Memory B cell (primary cell): ENCODE measurements around the gene PAQR6.

ENCODE experiments used
- ATAC-seq: fragments of 150-1000 bp; cut with Tn5 transposase; 2 replicates; pipeline ENCODE4 v1.10.0; 2021; ENCODE audit warnings: low read depth, mild to moderate bottlenecking, moderate library complexity
- DNase-seq, 2 donors: peaks; one replicate each; pipeline ENCODE4 v3.0.0; 2022; ENCODE audit warnings: low spot score in 2 of 2
- H3K27ac Mint-ChIP-seq: one replicate; pipeline ENCODE4 v1.8.0; 2022; ENCODE audit warnings: mild to moderate bottlenecking, moderate library complexity, mixed read lengths
- H3K27me3 Mint-ChIP-seq: one replicate; pipeline ENCODE4 v1.8.0; 2022; ENCODE audit warnings: mixed read lengths
- H3K36me3 Mint-ChIP-seq: one replicate; pipeline ENCODE4 v1.8.0; 2022; ENCODE audit warnings: mild to moderate bottlenecking, mixed read lengths
- H3K4me1 Mint-ChIP-seq: one replicate; pipeline ENCODE4 v1.8.0; 2022; ENCODE audit warnings: mixed read lengths
- H3K4me3 Mint-ChIP-seq: one replicate; pipeline ENCODE4 v1.8.0; 2022; ENCODE audit warnings: mild to moderate bottlenecking, moderate library complexity, mixed read lengths
- H3K9me3 Mint-ChIP-seq: one replicate; pipeline ENCODE4 v1.8.0; 2022; ENCODE audit warnings: mixed read lengths

PAQR6 gene, protein sequence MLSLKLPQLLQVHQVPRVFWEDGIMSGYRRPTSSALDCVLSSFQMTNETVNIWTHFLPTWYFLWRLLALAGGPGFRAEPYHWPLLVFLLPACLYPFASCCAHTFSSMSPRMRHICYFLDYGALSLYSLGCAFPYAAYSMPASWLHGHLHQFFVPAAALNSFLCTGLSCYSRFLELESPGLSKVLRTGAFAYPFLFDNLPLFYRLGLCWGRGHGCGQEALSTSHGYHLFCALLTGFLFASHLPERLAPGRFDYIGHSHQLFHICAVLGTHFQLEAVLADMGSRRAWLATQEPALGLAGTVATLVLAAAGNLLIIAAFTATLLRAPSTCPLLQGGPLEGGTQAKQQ

GRCh38 chr1:156247460-156248322 lies at the start of gene PAQR6:
Gene PAQR6, minus strand, starts transcription at chr1:156248056. Its CDS starts 1,325 bp downstream, at chr1:156246731.
- ATAC-seq (no peak), DNase-seq (no peak)
- no peak within 1 kb of the TSS for H3K27ac Mint-ChIP-seq
- H3K4me1 Mint-ChIP-seq: peaks cover 17% of the 10 kb centered on the region
- no peak within 1 kb of the TSS for H3K4me3 Mint-ChIP-seq
- H3K27me3 Mint-ChIP-seq: peaks cover 5% of the 10 kb centered on the region
- H3K36me3 Mint-ChIP-seq: peaks cover 8% of the 10 kb centered on the region
- no peaks in the 10 kb centered on the region for H3K9me3 Mint-ChIP-seq

DNA sequence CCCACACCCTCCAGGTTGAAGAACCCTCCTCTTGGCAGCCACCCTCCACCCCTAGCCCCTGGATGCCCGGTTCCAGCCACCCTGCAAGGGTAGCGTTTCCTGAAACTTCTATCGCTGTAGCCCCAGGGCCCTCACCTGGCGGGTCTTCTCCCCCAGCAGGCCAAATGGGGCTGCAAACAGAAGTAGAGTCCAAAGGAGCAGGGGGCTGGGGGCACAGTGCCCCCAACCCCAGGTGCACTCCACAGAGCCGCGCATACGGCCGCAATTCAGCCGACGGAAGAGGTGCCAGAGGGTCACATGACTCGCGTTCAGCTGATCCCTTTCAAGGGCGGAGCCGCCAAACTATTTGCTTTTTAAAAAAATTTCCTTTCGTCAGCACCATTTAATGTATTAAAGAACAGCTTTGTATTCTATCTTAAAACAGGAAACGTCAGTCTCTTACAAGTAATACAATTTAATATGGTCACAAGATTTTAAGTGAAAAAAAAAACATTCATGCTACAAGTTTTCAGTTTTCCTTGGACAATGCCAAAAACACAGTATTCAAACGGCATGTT lies 47.6 kb upstream of the PAQR6 start, which contains the start of gene GLMP:
Gene GLMP (minus strand): TSS at position 289 of the 557 bp plus-strand sequence. CDS start 34 bp downstream, at position 255.
- Mint-ChIP-seq H3K27me3 (no peaks in the 10 kb centered on the region), H3K9me3 (no peaks in the 10 kb centered on the region), H3K4me3 (peak within 1 kb of the TSS; percentile 85), H3K36me3 (no peaks in the 10 kb centered on the region), H3K4me1 (peaks cover 13% of the 10 kb centered on the region), H3K27ac (no peak within 1 kb of the TSS)
- DNase-seq (no peak), ATAC-seq (peak; percentile 85)

GRCh38 chr1:156293895-156294294 lies 46.0 kb upstream of the PAQR6 start:
- no peaks in the 10 kb centered on the region for H3K9me3 Mint-ChIP-seq
- no peak overlapping the region for H3K27ac Mint-ChIP-seq
- H3K36me3 Mint-ChIP-seq: no peaks in the 10 kb centered on the region

DNA sequence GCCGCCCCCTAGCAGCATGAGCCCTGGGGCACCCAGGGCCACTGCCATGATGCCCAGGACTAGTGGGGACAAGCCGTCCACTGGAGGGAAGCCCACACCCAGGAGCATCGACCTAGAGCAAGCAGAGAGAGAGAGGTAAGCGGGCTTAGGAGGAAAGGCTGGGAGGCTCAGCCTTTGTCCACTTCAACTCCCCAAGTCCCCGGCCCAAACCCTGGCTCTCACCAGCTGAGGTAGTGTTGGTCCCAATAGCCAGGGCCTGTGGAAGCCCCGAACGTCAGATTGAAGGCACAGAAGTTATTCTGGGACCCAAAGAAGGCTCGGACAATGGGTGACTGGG lies 45.2 kb upstream of the PAQR6 start:
- Mint-ChIP-seq H3K4me1 (peaks cover 13% of the 10 kb centered on the region), H3K27me3 (no peaks in the 10 kb centered on the region)

More at GRCh38 chr1:156293895-156294294, 46.0 kb upstream of the PAQR6 start:
- DNase-seq (no peak), ATAC-seq (no peak)
- H3K4me3 Mint-ChIP-seq: no peak overlapping the region
- H3K27me3 Mint-ChIP-seq: no peaks in the 10 kb centered on the region
- peaks cover 13% of the 10 kb centered on the region for H3K4me1 Mint-ChIP-seq

GRCh38 chr1:156291226-156292061 lies 43.6 kb upstream of the PAQR6 start:
- peaks cover 13% of the 10 kb centered on the region for H3K4me1 Mint-ChIP-seq
- H3K36me3 Mint-ChIP-seq: no peaks in the 10 kb centered on the region
- ATAC-seq: peak; percentile 71
- H3K27me3 Mint-ChIP-seq: no peaks in the 10 kb centered on the region
- H3K4me3 Mint-ChIP-seq: peak overlapping the region; percentile 68
- peak overlapping the region; percentile 54 for H3K27ac Mint-ChIP-seq
- DNase-seq: no peak
- no peaks in the 10 kb centered on the region for H3K9me3 Mint-ChIP-seq

More for the DNA sequence above, 45.2 kb upstream of the PAQR6 start:
- Mint-ChIP-seq H3K27ac (no peak overlapping the region), H3K36me3 (no peaks in the 10 kb centered on the region), H3K9me3 (no peaks in the 10 kb centered on the region), H3K4me3 (no peak overlapping the region)
- ATAC-seq (no peak), DNase-seq (no peak)

GRCh38 chr1:156289857-156290256 lies 42.0 kb upstream of the PAQR6 start:
- Mint-ChIP-seq H3K27ac (no peak overlapping the region), H3K4me3 (no peak overlapping the region), H3K27me3 (no peaks in the 10 kb centered on the region), H3K36me3 (no peaks in the 10 kb centered on the region), H3K4me1 (peaks cover 8% of the 10 kb centered on the region), H3K9me3 (no peaks in the 10 kb centered on the region)
- ATAC-seq (no peak), DNase-seq (no peak)

DNA sequence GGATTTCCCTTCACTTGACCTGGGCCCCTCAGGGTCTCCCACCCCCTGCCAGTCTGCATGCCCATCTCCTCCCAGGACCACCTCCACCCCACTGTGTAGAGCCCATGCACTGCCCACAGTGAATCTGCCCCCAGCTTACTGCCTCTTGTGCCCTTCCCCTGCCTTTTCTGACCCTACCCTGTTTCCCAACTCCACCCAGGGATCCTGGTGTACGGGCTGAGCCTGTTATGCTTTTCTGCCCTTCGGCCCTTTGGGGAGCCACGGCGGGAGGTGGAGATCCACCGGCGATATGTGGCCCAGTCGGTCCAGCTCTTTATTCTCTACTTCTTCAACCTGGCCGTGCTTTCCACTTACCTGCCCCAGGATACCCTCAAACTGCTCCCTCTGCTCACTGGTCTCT lies 38.2 kb upstream of the PAQR6 start:
- DNase-seq (no peak), ATAC-seq (no peak)
- H3K27ac Mint-ChIP-seq: no peak overlapping the region
- H3K4me3 Mint-ChIP-seq: no peak overlapping the region
- H3K36me3 Mint-ChIP-seq: no peaks in the 10 kb centered on the region
- peaks cover 22% of the 10 kb centered on the region for H3K4me1 Mint-ChIP-seq
- H3K9me3 Mint-ChIP-seq: no peaks in the 10 kb centered on the region
- no peaks in the 10 kb centered on the region for H3K27me3 Mint-ChIP-seq

GRCh38 chr1:156285437-156285836 lies 37.6 kb upstream of the PAQR6 start:
- Mint-ChIP-seq H3K27ac (no peak overlapping the region), H3K36me3 (no peaks in the 10 kb centered on the region), H3K4me1 (peaks cover 21% of the 10 kb centered on the region), H3K9me3 (no peaks in the 10 kb centered on the region), H3K4me3 (no peak overlapping the region), H3K27me3 (no peaks in the 10 kb centered on the region)
- ATAC-seq (no peak), DNase-seq (no peak)

GRCh38 chr1:156284757-156285156 lies 36.9 kb upstream of the PAQR6 start:
- no peaks in the 10 kb centered on the region for H3K36me3 Mint-ChIP-seq
- H3K4me1 Mint-ChIP-seq: peaks cover 25% of the 10 kb centered on the region
- ATAC-seq: no peak
- DNase-seq: no peak
- H3K9me3 Mint-ChIP-seq: no peaks in the 10 kb centered on the region
- no peak overlapping the region for H3K4me3 Mint-ChIP-seq
- H3K27ac Mint-ChIP-seq: no peak overlapping the region
- no peaks in the 10 kb centered on the region for H3K27me3 Mint-ChIP-seq

GRCh38 chr1:156284112-156284511 lies 36.3 kb upstream of the PAQR6 start, which contains the start of gene TMEM79:
Gene TMEM79, plus strand, starts transcription at chr1:156284325. Its CDS starts 902 bp downstream, at chr1:156285227.
- Mint-ChIP-seq H3K36me3 (no peaks in the 10 kb centered on the region), H3K27me3 (no peaks in the 10 kb centered on the region), H3K27ac (peak within 1 kb of the TSS; percentile 94), H3K9me3 (no peaks in the 10 kb centered on the region), H3K4me1 (peaks cover 26% of the 10 kb centered on the region), H3K4me3 (peak within 1 kb of the TSS; percentile 98)
- DNase-seq (no peak), ATAC-seq (no peak)

- Mint-ChIP-seq H3K4me3 (peak overlapping the region; percentile 98), H3K27ac (peak overlapping the region; percentile 94), H3K27me3 (no peaks in the 10 kb centered on the region), H3K4me1 (peaks cover 26% of the 10 kb centered on the region), H3K9me3 (no peaks in the 10 kb centered on the region), H3K36me3 (peaks cover 2% of the 10 kb centered on the region)
- DNase-seq (no peak), ATAC-seq (no peak)
Observed at GRCh38 chr1:156283521-156283920, 35.7 kb upstream of the PAQR6 start.

DNA sequence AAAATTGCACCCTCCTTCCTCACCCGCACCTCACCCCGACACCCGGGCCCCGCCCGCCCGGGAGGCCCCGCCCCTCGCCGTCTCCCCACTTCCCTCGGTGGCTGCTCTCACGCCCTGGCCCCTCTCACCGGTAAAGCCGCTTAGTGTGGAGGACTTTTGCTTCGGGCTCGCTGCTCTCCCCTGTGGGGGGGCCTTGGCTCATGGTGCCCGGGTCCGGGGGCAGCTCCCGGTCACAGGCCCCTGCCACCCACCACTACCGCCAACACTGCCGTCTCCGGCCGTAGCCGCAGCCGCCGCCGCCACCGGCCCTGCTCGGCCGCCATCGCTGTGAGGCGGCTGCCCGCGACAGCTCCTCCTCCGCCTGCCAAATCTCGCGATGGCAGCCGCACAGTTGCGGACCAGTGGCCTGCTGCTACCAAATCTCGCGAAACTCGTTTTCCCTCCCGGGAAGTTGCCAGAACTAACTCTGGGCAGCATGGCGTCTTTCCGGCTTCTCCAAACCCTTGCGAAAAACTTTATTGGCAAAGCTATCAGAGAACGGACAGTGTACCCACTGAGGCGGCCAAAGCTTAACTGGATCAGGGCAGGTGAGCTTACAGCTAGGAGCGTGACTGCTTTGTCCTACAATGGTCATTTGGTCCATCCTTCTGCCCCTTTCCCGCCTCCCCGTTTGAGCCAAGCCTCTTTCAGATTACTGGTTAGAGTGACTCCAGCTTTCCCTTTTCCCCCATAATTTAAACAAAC lies 34.8 kb upstream of the PAQR6 start, which contains the start of gene SMG5:
Gene SMG5 (minus strand): TSS at position 347 of the 744 bp plus-strand sequence. CDS start 145 bp downstream, at position 202.
- Mint-ChIP-seq H3K27me3 (no peaks in the 10 kb centered on the region), H3K9me3 (no peaks in the 10 kb centered on the region), H3K4me1 (peaks cover 26% of the 10 kb centered on the region), H3K27ac (peak within 1 kb of the TSS; percentile 94), H3K4me3 (peak within 1 kb of the TSS; percentile 98), H3K36me3 (peaks cover 9% of the 10 kb centered on the region)
- ATAC-seq (peak; percentile 90), DNase-seq (peak; percentile 93 to 95)
